Muscle layer of duodenum (tissue), 2 donors: ENCODE data around the gene CD276.
A peak's percentile ranks its signal among the peaks of the same experiment; 100 is the strongest.

Experiments
- H3K27ac ChIP-seq: one replicate; pipeline ENCODE4 v1.7.0; 2013; ENCODE audit warnings: mild to moderate bottlenecking, low read length
- H3K27me3 ChIP-seq: one replicate; pipeline ENCODE4 v1.7.0; 2013; ENCODE audit warnings: low read depth, mild to moderate bottlenecking, control low read depth, low read length
- H3K36me3 ChIP-seq, 2 donors: one replicate each; pipeline ENCODE4 v1.7.0; 2013; ENCODE audit warnings: low read length in 2 of 2, control low read depth in 1 of 2, mild to moderate bottlenecking in 1 of 2; ENCODE audit not compliant: insufficient read depth in 2 of 2, control insufficient read depth in 1 of 2
- H3K4me1 ChIP-seq, 2 donors: one replicate each; pipeline ENCODE4 v1.7.0; 2013; ENCODE audit warnings: low read length in 2 of 2, mild to moderate bottlenecking in 2 of 2, control low read depth in 1 of 2, moderate library complexity in 1 of 2; ENCODE audit not compliant: insufficient read depth in 2 of 2, control insufficient read depth in 1 of 2
- H3K4me3 ChIP-seq, 2 donors: one replicate each; pipeline ENCODE4 v1.7.0; 2013; ENCODE audit warnings: low read length in 2 of 2, low read depth in 1 of 2, mild to moderate bottlenecking in 1 of 2
- H3K9me3 ChIP-seq, 2 donors: one replicate each; pipeline ENCODE4 v1.7.0; 2013; ENCODE audit warnings: low read length in 2 of 2, control low read depth in 1 of 2, mild to moderate bottlenecking in 1 of 2; ENCODE audit not compliant: control insufficient read depth in 1 of 2
- donor health status: healthy.

Gene CD276

GRCh38 chr15:73685981-73686380 is 1.8 kb downstream of the CD276 start:
- H3K27me3 ChIP-seq: no peaks in the 10 kb centered on the region
- peaks cover 0 to 4% of the 10 kb centered on the region in 2 donors for H3K36me3 ChIP-seq
- H3K27ac ChIP-seq: peak overlapping the region; percentile 43
- H3K4me1 ChIP-seq: peaks cover 19 to 33% of the 10 kb centered on the region in 2 donors
- peak overlapping the region; percentile 62 to 84 for H3K4me3 ChIP-seq
- no peaks in the 10 kb centered on the region for H3K9me3 ChIP-seq

DNA sequence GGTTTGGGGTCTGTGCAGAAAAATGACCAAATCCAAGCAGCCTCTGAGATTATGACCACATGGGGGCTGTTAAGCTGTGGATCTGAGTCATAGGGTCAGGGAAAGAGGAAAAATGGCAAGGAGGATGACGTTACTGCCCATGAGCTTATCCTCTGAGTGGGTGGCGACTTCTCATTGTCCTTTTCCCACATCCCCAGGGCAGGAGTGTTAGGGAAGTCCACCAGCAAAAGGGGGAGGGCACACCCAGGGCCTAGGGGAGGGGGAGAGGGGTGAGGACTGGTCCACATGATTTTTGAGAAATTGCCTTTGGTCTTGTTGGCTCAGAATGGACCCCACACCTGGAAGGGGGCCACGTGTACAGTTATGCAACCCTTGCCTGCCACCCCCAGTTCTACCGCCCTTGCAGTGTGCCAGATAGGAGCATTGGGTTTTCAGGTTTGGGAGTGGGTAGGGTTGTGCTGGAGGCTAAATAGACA is 2.6 kb downstream of the CD276 start:
- H3K9me3 ChIP-seq: no peaks in the 10 kb centered on the region
- H3K4me1 ChIP-seq: peaks cover 27 to 38% of the 10 kb centered on the region in 2 donors
- peaks cover 0 to 4% of the 10 kb centered on the region in 2 donors for H3K36me3 ChIP-seq
- H3K27ac ChIP-seq: peak overlapping the region; percentile 52
- no peak overlapping the region for H3K4me3 ChIP-seq
- H3K27me3 ChIP-seq: no peaks in the 10 kb centered on the region

DNA sequence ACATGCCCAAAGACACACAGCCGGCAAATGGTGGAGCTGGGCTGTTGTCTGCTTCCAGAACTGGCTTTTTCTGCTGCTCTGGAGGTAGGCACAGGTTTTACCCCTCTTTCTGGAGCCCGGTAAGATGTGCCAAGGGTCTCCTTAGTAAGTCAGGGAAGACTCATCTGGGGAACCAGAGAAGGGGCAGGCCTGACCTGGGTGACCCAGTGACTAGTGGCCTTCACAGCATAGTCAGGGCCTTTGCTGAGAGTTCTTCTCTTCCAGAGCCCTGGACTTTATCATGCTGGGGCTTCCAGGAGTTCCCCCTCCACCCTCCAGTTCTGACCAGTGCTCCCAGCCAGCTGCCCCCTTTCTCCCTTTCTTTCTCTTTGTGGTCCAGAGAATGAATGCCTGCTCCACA is 3.2 kb downstream of the CD276 start:
- Histone ChIP-seq H3K4me1 (peaks cover 27 to 38% of the 10 kb centered on the region in 2 donors), H3K36me3 (peaks cover 0 to 4% of the 10 kb centered on the region in 2 donors), H3K27ac (peak overlapping the region; percentile 52), H3K4me3 (no peak overlapping the region), H3K27me3 (no peaks in the 10 kb centered on the region), H3K9me3 (no peaks in the 10 kb centered on the region)

DNA sequence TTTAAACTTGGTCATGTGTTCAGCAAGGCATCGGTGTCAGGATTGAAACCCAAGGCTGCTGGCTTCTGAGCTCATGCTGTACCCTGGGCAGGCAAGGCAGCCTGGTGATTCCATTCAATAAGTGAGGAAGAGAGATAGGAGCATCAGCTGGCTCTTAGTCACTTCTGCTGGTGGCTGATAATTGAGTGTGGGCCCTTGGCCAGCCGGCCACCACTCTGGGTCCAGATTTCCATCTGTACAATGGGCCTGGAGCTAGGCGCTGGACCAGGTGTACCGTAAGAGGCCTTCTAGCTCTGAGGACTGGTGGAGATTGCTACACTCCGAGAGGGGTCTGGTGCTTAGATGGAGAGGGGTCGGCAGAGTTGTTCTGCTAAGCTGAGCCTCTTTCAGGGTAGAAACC is 4.3 kb downstream of the CD276 start:
- no peaks in the 10 kb centered on the region for H3K9me3 ChIP-seq
- no peaks in the 10 kb centered on the region for H3K27me3 ChIP-seq
- peaks cover 27 to 36% of the 10 kb centered on the region in 2 donors for H3K4me1 ChIP-seq
- no peak overlapping the region for H3K4me3 ChIP-seq
- peaks cover 0 to 4% of the 10 kb centered on the region in 2 donors for H3K36me3 ChIP-seq
- H3K27ac ChIP-seq: peak overlapping the region; percentile 22

- Histone ChIP-seq H3K9me3 (no peaks in the 10 kb centered on the region), H3K4me1 (peaks cover 34 to 43% of the 10 kb centered on the region in 2 donors), H3K27me3 (no peaks in the 10 kb centered on the region), H3K36me3 (peaks cover 0 to 4% of the 10 kb centered on the region in 2 donors), H3K4me3 (no peak overlapping the region), H3K27ac (no peak overlapping the region)
These were observed 7.2 kb downstream of the CD276 start for GRCh38 chr15:73691396-73691795.

DNA sequence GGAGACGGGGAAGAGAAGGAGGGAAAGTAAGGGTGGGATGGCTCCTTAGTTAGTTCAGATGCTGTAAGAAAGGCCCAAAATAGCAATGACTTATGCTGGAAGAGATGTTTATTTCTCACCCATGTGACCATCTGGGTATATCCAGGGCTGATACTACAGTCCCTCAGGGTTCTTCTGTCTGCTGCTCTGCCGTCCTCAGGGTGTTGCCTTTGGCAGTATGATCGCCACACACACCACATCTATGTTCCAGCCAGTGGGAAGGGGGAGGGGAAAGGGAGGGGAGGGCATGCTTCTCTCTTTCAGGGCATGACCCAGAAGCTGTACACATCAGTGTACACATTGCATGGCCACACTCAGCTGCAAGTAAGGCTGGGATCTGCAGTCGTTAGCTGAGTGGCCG is 10.2 kb downstream of the CD276 start:
- peak overlapping the region; percentile 36 for H3K27ac ChIP-seq
- H3K4me1 ChIP-seq: peaks cover 32 to 39% of the 10 kb centered on the region in 2 donors
- no peaks in the 10 kb centered on the region for H3K27me3 ChIP-seq
- H3K36me3 ChIP-seq: peaks cover 0 to 7% of the 10 kb centered on the region in 2 donors
- no peaks in the 10 kb centered on the region for H3K9me3 ChIP-seq
- no peak overlapping the region for H3K4me3 ChIP-seq

DNA sequence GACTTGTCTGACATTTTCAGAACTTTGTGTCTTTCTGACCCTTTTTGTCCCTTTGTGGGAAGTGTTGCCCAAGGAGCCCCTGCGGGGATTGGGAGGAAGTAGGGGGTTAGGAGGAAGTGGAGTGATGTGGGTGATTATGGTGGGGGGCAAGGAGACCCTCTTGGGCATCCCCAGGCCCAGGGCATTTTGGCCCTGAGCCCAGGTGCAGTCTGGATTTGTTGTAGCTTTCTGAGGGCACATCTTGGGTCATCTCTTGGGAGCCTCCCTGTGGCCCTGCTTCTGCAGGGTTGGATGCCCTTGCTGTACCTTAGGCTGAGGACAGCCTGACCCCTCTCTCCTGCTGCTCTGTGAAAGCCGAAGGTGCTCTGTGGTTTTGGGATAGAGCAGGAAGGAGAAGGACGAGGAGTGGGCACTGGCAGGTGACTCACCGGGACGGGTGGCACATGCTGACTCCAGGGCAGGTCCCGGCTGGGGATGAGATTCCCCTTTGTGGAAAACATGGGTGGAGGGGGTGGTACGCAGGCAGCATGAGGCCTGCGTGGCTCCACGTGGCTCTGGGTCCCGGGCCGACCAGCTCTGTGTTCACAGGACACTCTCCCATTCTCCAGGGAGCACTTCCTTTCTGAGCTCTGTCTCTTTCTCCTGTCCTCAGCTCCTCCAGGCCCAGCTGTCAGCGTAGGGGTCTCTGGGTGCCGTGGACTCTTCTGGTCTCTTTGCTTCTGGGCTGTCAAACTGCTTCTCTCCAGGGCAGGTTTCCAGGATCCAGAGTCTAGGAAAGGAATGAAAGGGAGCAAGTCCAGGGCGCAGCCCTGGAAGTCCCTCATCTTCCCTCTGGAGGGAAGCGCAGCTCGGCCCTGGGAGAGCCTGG is 11.8 kb downstream of the CD276 start:
- no peak overlapping the region for H3K4me3 ChIP-seq
- H3K4me1 ChIP-seq: peaks cover 28 to 43% of the 10 kb centered on the region in 2 donors
- no peaks in the 10 kb centered on the region for H3K27me3 ChIP-seq
- H3K9me3 ChIP-seq: no peaks in the 10 kb centered on the region
- peaks cover 0 to 4% of the 10 kb centered on the region in 2 donors for H3K36me3 ChIP-seq
- H3K27ac ChIP-seq: peak overlapping the region; percentile 9

GRCh38 chr15:73696641-73697001 is 12.4 kb downstream of the CD276 start:
- Histone ChIP-seq H3K9me3 (no peaks in the 10 kb centered on the region), H3K4me3 (no peak overlapping the region), H3K4me1 (peaks cover 21 to 39% of the 10 kb centered on the region in 2 donors), H3K27ac (peak overlapping the region; percentile 9), H3K27me3 (no peaks in the 10 kb centered on the region), H3K36me3 (peaks cover 0 to 4% of the 10 kb centered on the region in 2 donors)

DNA sequence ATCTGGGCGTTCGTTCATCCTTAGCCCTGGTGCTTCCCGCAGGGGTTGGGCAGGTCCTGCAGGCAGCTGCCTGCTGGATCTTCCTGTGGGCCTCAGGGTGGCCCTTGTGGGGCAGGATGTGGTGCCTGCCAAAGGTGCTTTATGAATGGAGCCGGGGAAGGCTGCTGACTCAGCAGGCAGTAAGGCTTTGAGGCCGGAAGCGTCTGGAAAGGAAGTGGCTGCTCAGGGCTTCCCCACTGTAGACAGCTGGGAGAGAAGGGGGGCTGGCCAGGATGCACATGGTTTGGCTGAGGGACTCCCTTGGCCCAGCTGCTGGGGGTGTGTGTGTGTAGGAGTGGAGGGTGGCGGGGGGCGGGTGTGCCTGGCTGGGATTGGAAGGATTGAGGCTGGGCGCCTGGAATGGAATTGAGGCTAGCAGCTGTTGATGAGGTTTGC is 12.9 kb downstream of the CD276 start:
- Histone ChIP-seq H3K27me3 (no peaks in the 10 kb centered on the region), H3K36me3 (peaks cover 0 to 4% of the 10 kb centered on the region in 2 donors), H3K4me3 (no peak overlapping the region), H3K27ac (peak overlapping the region; percentile 9), H3K4me1 (peaks cover 20 to 37% of the 10 kb centered on the region in 2 donors), H3K9me3 (no peaks in the 10 kb centered on the region)

GRCh38 chr15:73699249-73700040 is 15.3 kb downstream of the CD276 start:
- no peak overlapping the region for H3K27ac ChIP-seq

More at GRCh38 chr15:73699249-73700040, 15.3 kb downstream of the CD276 start:
- no peaks in the 10 kb centered on the region for H3K27me3 ChIP-seq
- no peaks in the 10 kb centered on the region for H3K9me3 ChIP-seq
- H3K4me3 ChIP-seq: no peak overlapping the region
- H3K36me3 ChIP-seq: peaks cover 6 to 16% of the 10 kb centered on the region in 2 donors
- H3K4me1 ChIP-seq: peaks cover 13 to 33% of the 10 kb centered on the region in 2 donors
